Activated CD4-positive, alpha-beta T cell treated with anti-CD3 and anti-CD28 coated beads, Interleukin-2, amount 50 U/mL, for 16 hours (primary cell): ENCODE results near the gene VGLL4.

ENCODE experiments used
- DNase-seq: peaks from one replicate; pipeline ENCODE4 v3.0.0-alpha.2; 2020

Gene VGLL4

GRCh38 chr3:11546657-11547302, 96.9 kb downstream of the VGLL4 start:
- DNase-seq, result no peak

- no peak for DNase-seq
These were observed 98.4 kb downstream of the VGLL4 start for GRCh38 chr3:11545186-11545851.

- DNase-seq, result no peak
These were observed 99.1 kb downstream of the VGLL4 start for GRCh38 chr3:11544412-11545181.

- no peak for DNase-seq
These were observed 99.7 kb downstream of the VGLL4 start for GRCh38 chr3:11543948-11544387.

GRCh38 chr3:11543141-11543947, 100.4 kb downstream of the VGLL4 start:
- no peak for DNase-seq

- no peak for DNase-seq
These were observed 101.2 kb downstream of the VGLL4 start for GRCh38 chr3:11542551-11542950.

GRCh38 chr3:11541321-11542303, 102.1 kb downstream of the VGLL4 start:
- DNase-seq, result no peak

- DNase-seq, result no peak
These were observed 104.0 kb downstream of the VGLL4 start for GRCh38 chr3:11539677-11540076.

GRCh38 chr3:11539218-11539617, 104.5 kb downstream of the VGLL4 start:
- DNase-seq, result no peak

- no peak for DNase-seq
These were observed 105.1 kb downstream of the VGLL4 start for GRCh38 chr3:11538581-11538980.

GRCh38 chr3:11536936-11537612, 106.6 kb downstream of the VGLL4 start:
- DNase-seq, result no peak

- DNase-seq, result no peak
These were observed 107.4 kb downstream of the VGLL4 start for GRCh38 chr3:11536132-11536935.

GRCh38 chr3:11535243-11535960, 108.3 kb downstream of the VGLL4 start:
- no peak for DNase-seq

- DNase-seq, result no peak
These were observed 109.0 kb downstream of the VGLL4 start for GRCh38 chr3:11534793-11535101.

GRCh38 chr3:11534011-11534792, 109.5 kb downstream of the VGLL4 start:
- DNase-seq, result no peak

GRCh38 chr3:11532931-11533391, 110.8 kb downstream of the VGLL4 start:
- no peak for DNase-seq

- DNase-seq, result no peak
These were observed 113.5 kb downstream of the VGLL4 start for GRCh38 chr3:11530153-11530721.

GRCh38 chr3:11529281-11529680, 114.4 kb downstream of the VGLL4 start:
- DNase-seq, result no peak
